ENCODE results near the gene TBL1X.
"Not testable (repeated sequence)": the region's sequence is repeated elsewhere in the genome, so short reads cannot be mapped to it uniquely, and the experiment has no call there.

The TBL1X gene

DNA sequence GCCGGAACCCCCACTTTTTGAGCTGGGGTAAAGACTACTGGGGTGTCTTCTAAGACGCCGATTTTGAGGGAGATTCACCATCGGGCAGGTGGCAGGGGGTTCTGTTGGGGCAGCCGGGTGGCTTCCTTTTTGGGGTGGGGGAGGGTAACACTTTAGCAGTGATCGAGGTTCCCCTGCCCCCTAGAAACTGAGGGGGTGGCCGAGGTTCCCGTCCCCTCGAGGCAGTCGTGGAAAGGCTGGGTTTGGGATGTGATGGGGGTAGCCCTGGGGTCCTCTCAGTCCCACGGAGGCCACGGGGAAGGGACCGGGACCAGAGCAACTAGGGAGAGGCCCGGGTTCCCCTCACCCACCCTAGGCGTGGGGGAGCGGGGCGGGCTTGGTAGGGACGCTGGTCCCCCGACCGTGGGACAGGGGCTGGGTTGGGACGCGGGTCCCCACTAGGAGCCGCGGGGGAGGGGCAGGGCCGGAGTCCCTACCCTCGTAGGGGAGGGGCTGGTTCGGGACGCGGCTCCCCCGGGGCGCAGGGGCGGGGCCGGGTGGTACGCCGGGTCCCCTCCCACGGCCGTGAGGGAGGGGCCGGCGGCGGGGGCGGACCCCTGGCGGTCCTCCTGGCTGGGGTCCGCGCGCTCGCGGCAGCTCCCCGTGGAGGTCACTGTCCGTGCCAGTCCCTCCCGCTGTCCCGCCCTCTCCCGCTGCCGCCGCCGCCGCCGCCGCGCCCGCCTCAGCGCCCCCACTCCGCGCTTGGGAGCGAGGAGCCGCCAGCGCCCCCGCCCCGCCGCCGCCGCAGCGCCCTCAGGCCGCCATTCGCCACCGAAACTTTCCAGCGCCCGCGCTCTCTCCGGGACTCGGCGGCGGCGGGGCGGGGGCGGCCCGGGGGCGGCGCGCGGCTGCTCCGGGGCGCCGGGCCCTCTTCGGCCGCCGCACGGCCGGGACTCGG lies at the start of gene TBL1X:
TSS of gene TBL1X (plus strand) at position 624 of the 937 bp plus-strand sequence. CDS start 188,529 bp downstream, outside the sequence.
- peak; percentile 61 for DNase-seq

DNA sequence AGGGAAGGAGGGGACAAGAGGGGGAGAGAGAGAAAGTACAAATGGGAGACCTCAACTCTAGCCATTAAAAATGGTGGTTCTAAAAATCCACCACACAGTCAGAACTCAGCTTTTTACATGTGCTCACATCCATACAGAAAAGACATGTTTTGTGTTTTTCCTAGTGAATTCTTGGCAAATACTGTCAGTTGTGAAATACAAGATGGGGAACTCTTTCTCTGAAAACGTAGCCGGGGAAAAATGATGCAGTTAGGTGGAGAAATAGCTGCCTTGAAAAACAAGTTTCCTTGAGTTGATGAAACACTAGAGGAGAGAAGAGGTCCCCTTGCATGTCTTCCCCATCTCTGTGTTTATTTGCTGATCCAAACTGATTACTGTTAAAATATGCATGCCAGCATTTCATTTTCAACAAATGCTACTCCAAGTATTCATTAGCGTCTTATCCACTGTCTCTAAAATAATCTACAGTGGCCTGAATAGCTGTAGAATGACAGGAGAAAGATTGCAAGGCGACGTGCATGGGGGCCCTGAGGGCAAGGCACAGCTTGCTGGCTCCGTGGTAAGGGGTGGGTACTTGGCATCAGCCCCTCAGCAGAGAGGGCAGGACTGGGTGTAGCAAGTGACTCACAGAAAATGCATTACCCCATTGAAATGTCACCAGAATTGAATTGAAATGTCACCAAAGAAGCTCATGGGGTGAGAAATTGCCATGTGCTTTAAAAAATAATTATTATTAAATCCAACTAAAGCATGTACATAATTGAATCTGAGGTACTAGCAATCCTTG lies 48.1 kb upstream of the TBL1X start:
- DNase-seq, result no peak

DNA sequence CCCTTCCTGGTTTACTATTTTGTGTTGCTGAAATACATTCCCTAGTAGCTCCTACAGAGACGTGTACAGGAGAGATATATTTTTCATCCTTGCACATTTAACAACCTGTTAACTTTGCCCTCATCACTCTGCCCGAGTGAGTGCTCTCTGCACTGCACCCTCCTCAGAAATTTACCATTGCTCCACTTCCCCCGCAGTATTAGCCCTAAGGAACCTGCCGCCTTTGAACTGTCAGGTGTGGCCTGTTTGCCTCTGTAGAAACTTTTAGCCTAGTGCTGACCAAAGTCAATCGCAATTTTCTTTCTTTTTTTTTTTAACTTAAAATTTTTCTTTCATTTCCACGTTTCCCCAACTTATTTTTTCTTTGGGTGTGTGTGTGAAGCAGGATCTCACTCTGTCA lies 46.6 kb upstream of the TBL1X start:
- DNase-seq, result no peak

DNA sequence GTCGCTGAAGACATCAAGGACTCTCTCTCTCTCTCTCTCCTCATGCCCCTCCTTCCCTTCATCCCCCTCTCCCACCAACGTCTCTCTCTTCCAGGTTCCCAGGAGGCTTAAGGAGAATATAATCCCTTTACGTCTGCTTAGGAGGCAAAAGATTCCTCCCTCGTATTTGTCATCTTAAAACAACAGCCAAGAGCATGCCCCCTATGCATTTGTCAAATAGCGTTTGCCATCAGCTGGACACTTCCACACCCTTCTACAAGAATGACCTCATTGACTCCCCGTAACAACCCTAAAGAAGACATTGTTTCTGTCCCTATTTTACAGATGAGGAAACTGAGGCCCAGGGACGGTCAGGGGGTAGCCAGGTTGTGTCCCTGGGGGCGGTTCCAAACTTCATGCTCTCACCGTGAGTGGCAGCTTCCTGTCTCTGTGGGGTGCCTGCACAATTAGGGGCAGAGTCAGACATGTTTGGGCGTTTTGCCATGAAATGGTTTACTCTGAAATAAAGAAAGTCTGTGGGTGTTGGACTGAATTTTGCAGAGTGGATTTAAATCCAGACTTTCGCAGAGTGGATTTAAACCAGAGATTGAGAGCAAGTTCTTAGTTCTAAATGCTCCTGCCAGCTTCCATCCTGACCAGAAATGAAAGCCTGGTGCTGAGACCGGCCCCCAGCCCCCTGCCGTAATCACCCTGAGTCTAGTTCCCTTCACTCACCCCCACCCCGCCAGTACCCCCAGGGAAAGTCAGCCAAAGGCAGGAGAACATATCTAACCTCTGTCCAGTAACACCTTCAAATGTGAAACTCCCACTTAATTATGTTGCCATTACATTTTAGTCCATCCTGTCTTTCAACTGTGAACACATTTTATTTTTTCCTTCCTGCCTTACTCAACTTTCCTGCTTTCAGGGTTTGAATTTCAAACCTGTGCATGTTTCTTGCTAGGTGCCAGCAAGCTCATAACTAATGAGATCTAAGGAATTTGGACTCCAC lies 44.3 kb upstream of the TBL1X start:
- no peak for DNase-seq

DNA sequence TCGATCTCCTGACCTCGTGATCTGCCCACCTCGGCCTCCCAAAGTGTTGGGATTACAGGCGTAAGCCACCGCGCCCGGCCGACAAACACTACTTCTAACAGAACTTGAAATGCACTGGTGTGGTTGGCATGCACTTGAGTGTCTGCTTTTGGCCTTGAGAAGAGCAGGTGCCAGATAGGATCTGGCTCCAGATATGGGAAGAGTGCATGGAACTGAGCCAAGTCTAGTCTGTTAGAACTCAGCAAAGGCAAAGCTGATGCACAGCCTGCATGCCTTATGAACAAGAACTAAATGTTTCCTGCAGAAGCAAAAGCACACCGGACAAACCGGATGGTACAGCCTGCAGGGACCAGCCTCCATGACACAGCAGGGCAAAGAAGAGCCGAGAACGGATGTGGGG lies 35.1 kb upstream of the TBL1X start:
- no peak for DNase-seq

DNA sequence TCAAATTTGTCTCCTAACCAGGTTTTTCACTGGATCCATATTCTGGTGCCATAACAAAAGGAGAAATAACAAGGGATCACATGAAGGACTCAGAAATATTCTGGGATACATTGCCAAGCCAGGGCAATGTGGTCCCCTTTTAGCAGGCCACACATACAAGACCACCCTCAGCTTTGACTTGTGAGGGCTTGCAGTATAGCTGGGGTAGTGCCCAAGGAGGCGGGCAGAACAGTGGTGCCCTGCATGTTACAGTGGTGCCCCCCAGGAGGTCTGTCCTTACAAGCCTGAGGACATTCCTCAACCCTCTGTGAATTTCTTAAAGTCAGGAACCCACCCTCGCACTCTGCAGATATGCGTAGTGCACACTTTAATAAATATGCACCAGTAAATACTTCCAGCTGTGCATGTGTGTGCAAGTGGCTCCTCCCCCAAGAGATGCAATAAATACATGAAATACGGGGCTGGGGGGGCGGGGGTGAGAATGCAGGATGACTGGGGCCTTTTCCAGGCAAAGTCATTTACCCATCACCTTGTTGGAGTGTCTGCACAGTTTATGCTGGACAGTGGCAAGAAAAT lies 34.4 kb upstream of the TBL1X start:
- no peak for DNase-seq

DNA sequence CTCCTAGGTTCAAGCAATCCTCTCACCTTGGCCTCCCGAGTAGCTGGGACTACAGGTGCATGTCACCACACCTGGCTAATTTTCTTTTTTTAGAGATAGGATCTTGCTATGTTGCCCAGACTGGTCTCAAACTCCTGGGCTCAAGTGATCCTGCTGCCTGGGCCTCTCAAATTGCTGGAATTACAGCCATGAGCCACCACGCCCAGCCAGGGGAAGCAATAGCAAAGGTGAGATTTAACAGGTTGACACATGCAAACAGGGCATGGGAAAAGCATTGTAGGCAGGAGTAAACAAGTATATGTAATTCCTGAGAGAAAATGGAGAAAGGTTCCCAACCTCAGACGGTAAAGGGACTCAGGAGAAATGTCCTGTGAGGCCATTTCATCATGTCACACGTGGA lies 33.6 kb upstream of the TBL1X start:
- DNase-seq, result no peak

DNA sequence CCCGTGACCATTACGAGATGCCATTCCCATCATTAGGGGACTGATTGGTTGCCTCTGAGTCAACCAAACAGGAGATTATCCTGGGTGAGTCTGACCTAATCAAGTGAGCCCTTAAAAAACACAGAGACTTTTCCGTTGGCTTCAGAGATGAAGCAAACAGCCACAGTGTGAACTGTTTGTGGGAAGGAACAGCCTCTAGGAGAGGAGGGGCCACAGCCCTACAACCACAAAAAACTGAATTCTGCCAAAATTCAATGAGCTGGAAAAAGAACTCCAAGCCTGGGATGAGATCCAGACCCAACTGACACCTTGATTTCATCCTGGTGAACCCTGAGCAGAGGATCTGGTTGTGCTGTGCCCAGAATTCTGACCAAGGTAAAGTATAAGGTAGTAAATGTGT lies 31.3 kb upstream of the TBL1X start:
- DNase-seq, result no peak

DNA sequence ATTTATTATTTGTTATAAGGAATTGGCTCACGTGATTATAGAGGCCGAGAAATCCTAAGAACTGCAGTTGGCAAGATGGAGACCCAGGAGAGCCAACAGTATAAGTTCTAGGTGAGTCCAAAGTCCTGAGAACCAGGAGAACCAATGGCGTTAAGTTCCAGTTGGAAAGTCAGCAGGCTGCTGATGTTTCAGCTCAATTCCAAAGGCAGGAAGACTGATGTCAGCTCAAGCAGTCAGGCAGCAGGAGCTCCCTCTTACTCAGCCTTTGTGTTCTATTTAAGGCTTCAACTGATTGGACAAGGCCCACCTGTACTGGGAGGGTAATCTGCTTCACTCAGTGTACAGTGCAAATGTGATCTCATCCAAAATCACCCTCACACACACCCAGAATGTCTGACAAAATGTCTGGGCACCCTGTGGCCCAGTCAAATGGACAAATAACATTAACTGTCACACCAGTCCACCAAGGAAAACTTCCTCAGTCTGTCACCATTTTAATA lies 30.8 kb upstream of the TBL1X start:
- no peak for DNase-seq

DNA sequence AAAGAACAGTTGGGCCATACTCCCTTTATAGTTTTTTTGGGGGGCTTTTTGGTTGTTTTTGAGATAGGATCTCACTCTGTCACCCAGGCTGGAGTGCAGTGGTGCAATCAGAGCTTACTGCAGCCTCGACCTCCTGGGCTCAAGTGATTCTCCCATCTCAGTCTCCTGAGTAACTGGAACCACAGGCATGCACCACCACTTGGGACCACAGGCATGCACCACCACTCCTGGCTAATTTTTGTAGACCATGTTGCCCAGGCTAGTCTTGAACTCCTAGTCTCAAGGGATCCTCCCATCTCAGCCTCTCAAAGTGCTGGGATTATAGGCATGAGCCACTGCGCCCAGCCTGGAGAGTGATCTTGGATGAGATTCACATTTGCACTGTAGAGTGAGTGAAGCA lies 29.8 kb upstream of the TBL1X start:
- not testable (repeated sequence) for DNase-seq

DNA sequence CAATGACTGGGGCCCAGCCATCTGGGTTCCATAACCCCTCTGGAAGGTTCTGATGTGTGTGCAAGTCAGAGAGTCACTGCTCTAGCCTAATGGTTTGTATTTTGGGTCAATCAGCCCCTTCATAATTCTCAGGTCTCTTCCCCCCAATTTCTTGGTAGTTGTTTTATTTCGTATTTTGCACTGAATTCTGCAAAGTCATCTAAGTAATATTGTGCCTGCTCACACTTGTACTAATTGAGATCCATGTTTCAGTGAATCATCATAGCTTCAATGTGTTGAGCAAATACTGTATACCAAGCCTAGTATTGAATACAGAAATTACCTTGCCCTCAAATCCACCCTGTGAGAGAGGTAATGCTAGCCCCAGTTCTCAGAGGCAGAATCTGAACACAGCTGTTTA lies 28.0 kb upstream of the TBL1X start:
- no peak for DNase-seq

DNA sequence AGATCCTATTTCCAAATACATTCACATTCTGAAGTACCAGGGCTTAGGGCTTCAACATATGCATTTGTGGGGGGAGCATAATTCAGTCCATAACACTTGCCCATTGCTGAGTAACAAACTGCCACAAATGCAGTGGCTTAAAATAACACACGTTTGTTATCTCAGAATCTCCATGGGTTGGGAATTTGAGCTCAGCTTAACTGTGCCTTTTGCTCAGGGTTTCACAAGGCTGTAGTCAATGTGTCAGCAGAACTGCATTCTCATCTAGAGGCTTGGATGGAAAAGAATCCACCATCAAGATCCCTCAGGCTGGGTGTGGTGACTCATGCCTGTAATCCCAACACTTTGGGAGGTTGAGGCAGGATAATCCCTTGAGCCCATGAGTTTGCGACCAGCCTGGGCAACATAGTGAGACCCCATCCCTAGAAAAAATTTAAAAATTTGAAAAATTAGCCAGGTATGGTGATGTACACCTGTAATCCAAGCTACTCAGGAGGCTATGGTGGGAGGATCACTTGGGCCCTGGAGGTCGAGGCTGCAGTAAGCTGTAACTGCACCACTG lies 25.8 kb upstream of the TBL1X start:
- no peak for DNase-seq

DNA sequence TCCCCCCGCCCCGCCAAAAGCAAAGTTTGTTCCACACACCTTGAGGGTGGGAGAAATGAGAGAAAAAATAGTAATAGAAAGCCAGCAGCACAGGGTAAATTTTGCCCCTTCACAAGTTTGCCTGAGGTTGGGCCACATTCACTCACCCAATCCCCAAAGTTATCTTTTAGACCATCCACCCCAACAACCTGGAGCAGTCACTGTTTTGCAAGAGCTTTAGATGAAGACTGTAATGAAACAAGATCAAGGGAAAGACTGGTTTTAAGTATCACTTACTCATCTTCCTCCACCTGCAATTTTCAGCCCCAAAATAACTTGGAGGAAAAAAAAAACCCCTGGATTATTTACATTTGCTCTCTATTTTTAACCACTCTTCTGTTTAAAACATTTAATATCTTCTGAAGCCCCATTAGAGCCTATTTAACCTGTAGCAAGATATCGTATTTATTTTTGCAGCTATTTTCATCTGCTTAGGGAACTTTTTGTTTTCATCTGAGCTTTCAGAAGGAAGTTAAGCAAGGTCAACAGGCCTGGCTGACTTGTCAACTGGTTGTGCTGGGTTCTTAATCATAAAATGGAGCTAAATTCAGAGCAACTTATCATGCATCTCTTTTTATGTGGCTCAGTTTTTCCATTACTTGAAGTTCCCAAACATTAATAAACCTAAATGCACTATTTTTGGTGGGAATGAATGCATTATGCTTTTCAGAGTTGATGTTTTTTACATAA lies 24.6 kb upstream of the TBL1X start:
- DNase-seq, result no peak

DNA sequence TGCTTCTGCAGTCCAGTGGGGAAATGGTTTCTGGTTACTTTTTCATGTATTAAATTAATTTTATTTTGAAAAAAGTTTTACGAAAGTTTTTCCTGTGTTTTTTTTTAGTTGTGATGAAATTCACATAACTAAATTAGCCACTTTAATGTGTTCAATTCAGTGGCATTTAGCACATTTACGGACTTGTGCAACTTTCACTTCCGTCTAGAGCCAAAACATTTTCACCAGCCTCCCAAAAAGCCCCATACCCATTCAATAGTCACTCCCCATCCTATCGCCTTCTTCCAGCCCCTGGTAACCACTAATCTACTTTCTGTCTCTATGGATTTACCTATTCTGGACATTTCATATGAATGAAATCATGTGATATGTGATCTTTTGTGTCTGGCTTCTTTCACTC lies 22.8 kb upstream of the TBL1X start:
- no peak for DNase-seq

DNA sequence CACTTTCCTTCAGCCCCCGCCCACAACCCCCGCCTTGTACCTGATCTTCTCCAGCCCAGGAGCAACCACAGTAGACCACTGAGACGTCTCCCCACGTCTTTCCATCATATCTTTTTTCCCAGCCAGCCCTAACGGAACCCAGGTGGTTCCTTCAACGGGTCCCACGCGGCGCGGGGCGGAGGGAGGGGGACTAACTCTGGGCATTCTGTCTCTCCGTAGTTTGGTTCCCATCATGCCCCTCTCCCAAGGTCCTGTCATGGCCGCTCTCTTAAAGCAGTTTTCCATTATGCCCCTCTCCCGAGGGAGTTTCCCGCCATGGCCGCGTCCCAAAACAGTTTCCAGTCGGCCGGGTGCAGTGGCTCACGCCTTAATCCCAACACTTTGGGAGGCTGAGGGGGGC lies 21.5 kb upstream of the TBL1X start:
- no peak for DNase-seq

DNA sequence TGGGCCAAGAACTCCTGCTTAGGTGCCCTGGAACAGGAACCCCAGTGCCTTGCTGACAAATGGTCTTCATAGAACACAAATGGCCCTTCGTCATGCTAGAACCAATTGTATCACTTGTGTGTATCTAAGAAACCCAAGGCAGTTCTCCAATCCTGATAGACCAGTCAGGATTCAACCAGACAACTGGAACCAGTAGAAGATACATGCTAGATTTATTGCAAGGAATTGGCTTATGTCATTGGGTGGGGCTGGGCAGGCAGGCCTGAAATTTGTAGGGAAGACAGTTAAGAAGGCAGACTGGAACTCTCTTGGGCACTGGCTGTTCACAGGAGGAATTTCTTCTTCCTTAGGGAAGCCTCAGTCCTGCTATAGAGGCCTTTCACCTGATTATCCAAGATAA lies 17.0 kb upstream of the TBL1X start:
- no peak for DNase-seq

DNA sequence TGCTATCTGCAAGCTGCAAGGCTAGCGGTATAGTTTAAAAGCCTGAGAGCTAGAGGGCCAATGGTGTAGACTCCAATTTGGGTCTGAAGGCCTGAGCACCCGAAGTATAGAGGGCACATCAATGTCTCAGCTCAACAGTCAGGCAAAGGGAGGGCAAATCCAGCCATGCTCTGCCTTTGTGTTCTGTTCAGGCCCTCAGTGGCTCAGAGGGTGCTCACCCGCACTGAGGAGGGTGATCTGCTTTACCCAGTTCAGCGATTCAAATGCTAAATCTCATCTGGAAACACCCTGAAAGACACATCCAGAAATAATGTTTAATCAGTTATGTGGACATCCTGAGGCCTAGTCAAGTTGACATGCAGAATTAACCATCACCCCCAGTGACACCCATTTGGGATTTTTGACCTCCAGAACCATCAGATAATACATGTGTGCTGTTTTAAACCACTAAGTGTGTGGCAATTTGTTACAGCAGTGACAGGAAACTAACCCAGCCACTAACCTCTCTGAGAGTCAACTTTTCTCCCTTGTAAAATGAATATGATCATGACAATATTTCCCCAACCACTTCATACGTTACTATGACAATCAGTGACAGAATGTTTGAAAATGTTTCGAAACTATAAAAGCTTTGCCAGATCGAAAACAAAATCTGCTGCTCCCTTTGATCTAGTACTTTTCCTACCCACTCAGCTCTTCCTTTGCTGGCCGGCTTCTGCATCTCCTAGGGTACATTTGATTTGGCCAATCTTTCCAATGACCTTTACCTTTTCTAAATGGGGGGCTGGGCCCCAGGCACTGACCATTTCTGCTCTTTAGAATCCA lies 8.4 kb upstream of the TBL1X start:
- DNase-seq, result no peak

DNA sequence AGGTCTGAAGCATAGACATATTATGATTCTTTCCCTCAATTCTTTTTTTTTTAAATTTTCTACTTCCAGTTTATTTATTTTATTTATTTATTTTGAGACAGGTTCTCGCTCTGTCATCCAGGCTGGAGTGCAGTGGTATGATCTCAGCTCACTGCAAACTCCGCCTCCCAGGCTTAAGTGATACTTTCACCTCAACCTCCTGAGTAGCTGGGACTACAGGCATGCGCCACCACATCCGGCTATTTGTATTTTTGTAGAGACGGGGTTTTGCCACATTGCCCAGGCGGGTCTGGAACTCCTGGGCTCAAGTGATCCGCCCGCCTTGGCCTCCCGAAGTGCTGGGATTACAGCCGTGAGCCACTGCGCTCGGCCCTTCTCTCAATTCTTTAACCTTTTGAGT lies 6.8 kb upstream of the TBL1X start:
- not testable (repeated sequence) for DNase-seq

DNA sequence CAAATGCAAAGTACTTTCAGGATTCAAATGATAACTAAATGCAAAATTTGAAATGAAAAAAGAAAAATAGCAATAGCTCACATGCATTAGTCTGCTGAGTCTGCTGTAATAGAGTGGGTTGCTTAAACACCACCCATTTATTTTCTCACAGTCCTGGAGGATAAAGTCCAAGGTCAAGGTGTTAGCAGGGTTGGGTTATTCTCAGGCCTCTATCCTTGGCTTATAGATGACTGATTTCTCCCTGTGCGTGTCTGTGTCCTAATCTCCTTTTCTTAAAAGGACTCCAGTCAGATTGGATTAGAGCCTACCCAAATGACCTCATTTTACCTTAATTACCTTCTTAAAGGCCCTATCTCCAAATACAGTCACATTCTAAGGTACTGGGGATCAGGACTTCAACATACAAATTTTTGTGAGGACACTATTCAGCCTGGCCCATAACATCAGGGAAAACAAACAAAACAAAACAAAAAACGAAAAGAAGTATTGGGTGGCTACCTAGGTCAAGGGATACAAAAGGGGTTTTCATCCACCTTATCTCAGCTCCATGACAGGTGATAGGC lies 6.3 kb upstream of the TBL1X start:
- no peak for DNase-seq

DNA sequence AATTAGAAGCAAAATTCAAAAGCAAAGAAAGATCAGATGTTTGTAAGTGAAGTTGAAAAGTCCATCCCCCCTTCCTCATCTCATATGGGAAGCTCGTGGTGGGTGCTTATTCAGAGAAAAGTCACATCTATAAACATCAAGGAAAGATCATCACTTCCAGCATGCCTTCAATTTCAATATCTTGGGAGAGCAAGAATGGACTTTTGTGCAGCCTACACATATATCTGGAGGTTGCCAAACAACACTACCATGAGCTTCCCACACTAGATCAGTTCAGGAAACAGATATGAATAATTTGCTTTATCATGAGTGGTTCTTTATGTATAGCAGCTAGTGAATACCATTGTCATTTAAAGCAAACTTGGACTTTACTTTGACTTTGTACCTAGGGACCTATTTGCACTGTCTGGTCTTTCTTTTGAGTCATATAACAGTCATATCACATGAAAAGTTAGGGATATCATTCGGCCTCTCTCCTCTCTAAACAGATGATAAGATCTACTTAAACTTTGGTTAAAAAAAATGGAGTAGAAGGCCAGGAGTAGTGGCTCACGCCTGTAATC lies 5.6 kb upstream of the TBL1X start:
- DNase-seq, result no peak
